Measurements from ENCODE around the gene ST6GALNAC4.

Gene ST6GALNAC4

DNA sequence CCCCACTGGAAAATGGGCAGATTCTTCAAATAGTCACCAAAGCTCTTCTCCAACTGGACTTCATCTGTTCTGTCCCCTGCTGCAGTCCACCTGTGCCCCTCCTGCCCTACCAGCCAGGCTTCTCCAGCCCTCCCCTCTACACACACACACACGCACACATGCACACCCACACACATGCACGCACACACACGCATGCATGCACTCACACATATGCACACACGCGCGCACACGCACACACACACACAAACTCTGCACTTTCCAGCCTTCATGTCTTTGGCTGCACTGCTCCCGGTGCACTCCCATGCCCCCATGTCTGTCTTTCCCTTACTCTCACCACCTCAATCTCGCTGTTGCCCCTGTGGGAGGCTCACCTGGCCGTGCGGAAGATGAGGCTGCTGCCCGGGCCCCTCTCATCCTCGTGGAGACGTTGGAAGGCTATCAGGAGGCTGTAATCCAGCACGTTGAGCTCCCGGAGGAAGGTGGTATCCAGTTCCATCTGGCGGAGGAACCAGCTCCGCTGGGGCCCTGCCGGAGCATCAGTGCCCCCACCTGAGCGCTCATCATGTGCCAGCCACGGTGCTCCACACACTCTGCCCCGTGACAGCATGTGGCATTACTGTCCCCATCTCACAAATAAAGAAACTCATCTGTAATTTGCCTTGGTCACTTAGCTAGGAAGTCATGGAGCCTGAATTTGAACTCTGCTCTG lies 8.0 kb upstream of the ST6GALNAC4 start:
- no peak overlapping the region for H3K27ac ChIP-seq (ENCODE audit: low read depth, low read length)
- no peak overlapping the region for H3K9ac ChIP-seq (ENCODE audit: low read length)
- H3K27me3 ChIP-seq (ENCODE audit: control insufficient read depth, insufficient read depth, low read length): peaks cover 14% of the 10 kb centered on the region
- no peak overlapping the region for H3K4me3 ChIP-seq (ENCODE audit: low read length)
- H3K4me1 ChIP-seq (ENCODE audit: control insufficient read depth, insufficient read depth, low read length): no peaks in the 10 kb centered on the region
- H3K36me3 ChIP-seq (ENCODE audit: control insufficient read depth, insufficient read depth, low read length): no peaks in the 10 kb centered on the region

DNA sequence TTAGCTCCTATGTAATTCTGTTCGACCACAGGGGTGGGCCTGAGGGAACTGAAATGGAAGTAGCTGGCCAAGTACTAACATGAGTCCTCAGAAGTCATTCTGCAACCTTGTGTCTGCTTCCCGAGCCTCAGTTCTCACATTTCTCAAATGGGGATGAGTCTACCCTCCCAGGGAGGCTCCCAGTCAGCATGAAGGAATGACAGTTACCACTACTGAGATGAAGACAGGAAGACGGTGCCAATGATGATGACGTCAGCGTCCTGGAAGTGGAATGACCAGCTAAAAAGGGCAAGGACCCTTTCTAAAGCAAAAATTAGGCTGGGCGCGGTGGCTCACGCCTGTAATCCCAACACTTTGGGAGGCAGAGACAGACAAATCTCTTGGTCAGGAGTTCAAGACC lies 6.9 kb upstream of the ST6GALNAC4 start:
- H3K9ac ChIP-seq (ENCODE audit: low read length): no peak overlapping the region
- no peak overlapping the region for H3K27ac ChIP-seq (ENCODE audit: low read depth, low read length)
- no peak overlapping the region for H3K4me3 ChIP-seq (ENCODE audit: low read length)
- peaks cover 14% of the 10 kb centered on the region for H3K27me3 ChIP-seq (ENCODE audit: control insufficient read depth, insufficient read depth, low read length)
- no peaks in the 10 kb centered on the region for H3K36me3 ChIP-seq (ENCODE audit: control insufficient read depth, insufficient read depth, low read length)
- no peaks in the 10 kb centered on the region for H3K4me1 ChIP-seq (ENCODE audit: control insufficient read depth, insufficient read depth, low read length)

- Histone ChIP-seq H3K36me3 (ENCODE audit: control insufficient read depth, insufficient read depth, low read length) (no peaks in the 10 kb centered on the region), H3K27me3 (ENCODE audit: control insufficient read depth, insufficient read depth, low read length) (peaks cover 14% of the 10 kb centered on the region), H3K27ac (ENCODE audit: low read depth, low read length) (no peak overlapping the region), H3K9ac (ENCODE audit: low read length) (no peak overlapping the region), H3K4me3 (ENCODE audit: low read length) (no peak overlapping the region), H3K4me1 (ENCODE audit: control insufficient read depth, insufficient read depth, low read length) (peaks cover 2% of the 10 kb centered on the region)
These were observed 6.2 kb upstream of the ST6GALNAC4 start for GRCh38 chr9:127923046-127923445.

DNA sequence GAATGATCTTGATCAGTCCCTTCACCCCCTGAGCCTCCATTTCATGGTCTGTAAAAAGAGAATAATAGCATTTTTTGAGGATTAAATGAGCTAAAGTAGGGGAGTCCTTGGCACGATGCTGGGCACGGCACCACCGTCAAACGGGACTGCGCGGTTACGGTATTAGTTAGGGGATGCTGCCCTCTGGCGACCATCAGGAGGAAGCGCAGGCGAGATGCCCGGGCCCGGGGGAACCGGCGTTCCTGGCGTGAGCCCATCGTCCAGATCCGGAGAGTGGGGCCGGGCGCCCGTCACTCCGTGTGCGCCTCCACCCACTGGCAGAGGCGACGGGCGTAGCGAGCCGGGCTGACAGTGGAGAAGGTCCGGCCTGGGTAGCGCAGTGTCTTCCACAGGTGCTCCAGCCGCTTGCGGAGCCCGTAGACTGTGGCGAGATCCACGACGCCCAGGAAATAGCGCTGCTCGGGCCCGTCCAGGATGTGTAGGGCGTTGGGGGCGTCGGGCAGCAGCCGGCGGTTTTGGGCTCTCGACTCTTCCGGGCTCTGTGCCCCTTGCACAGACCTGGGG lies 4.8 kb upstream of the ST6GALNAC4 start:
- Histone ChIP-seq H3K4me3 (ENCODE audit: low read length) (peak overlapping the region; percentile 22), H3K36me3 (ENCODE audit: control insufficient read depth, insufficient read depth, low read length) (no peaks in the 10 kb centered on the region), H3K4me1 (ENCODE audit: control insufficient read depth, insufficient read depth, low read length) (peaks cover 9% of the 10 kb centered on the region), H3K9ac (ENCODE audit: low read length) (no peak overlapping the region), H3K27me3 (ENCODE audit: control insufficient read depth, insufficient read depth, low read length) (peaks cover 10% of the 10 kb centered on the region), H3K27ac (ENCODE audit: low read depth, low read length) (no peak overlapping the region)

DNA sequence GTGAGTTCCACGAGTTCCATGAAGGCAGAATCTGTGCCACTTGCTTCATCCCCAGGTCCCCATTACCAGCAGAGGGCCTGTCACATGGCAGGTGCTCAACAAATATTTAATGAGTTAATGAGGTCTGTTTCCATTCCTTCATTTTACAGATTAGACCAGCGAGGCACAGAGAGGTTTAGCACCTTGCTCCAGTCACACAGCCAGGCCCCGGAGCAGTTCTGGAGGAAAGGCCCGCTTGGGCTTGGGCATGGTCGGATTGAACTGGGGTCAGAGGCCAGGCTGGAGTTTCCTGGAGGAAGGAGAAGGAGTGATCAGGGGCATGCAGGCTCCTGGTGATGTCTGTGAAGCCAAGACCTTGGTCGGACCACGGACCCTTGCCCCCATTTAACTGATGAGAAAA lies 4.0 kb upstream of the ST6GALNAC4 start:
- Histone ChIP-seq H3K27ac (ENCODE audit: low read depth, low read length) (no peak overlapping the region), H3K4me1 (ENCODE audit: control insufficient read depth, insufficient read depth, low read length) (peaks cover 13% of the 10 kb centered on the region), H3K9ac (ENCODE audit: low read length) (no peak overlapping the region), H3K27me3 (ENCODE audit: control insufficient read depth, insufficient read depth, low read length) (peaks cover 6% of the 10 kb centered on the region), H3K36me3 (ENCODE audit: control insufficient read depth, insufficient read depth, low read length) (no peaks in the 10 kb centered on the region), H3K4me3 (ENCODE audit: low read length) (no peak overlapping the region)

GRCh38 chr9:127919253-127919815 lies 2.5 kb upstream of the ST6GALNAC4 start:
- Histone ChIP-seq H3K27ac (ENCODE audit: low read depth, low read length) (no peak overlapping the region), H3K4me3 (ENCODE audit: low read length) (no peak overlapping the region), H3K36me3 (ENCODE audit: control insufficient read depth, insufficient read depth, low read length) (no peaks in the 10 kb centered on the region), H3K4me1 (ENCODE audit: control insufficient read depth, insufficient read depth, low read length) (peaks cover 13% of the 10 kb centered on the region), H3K9ac (ENCODE audit: low read length) (no peak overlapping the region), H3K27me3 (ENCODE audit: control insufficient read depth, insufficient read depth, low read length) (peaks cover 6% of the 10 kb centered on the region)

GRCh38 chr9:127918183-127919107 lies 1.6 kb upstream of the ST6GALNAC4 start:
- no peak overlapping the region for H3K4me3 ChIP-seq (ENCODE audit: low read length)
- peaks cover 13% of the 10 kb centered on the region for H3K4me1 ChIP-seq (ENCODE audit: control insufficient read depth, insufficient read depth, low read length)
- H3K9ac ChIP-seq (ENCODE audit: low read length): no peak overlapping the region
- peaks cover 6% of the 10 kb centered on the region for H3K27me3 ChIP-seq (ENCODE audit: control insufficient read depth, insufficient read depth, low read length)
- H3K36me3 ChIP-seq (ENCODE audit: control insufficient read depth, insufficient read depth, low read length): no peaks in the 10 kb centered on the region
- no peak overlapping the region for H3K27ac ChIP-seq (ENCODE audit: low read depth, low read length)

DNA sequence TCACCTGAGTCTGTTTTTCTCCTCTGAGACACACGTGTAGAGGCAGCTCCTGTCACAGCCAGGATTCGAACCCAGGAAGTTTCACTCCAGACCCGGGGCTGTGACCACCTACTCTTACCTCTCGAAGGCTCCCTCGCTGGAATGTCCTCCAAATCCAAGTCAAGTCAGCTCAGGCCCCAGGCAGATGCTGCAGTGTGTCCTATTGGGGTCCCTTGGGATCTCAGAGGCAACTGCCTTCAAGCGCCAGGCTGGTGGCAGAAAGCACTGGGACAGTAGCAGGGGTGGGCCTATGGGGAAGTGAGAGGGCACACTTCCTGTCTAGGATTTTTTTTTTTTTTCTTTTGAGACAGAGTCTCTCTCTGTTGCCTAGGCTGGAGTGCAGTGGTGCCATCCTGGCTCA lies 762 bp upstream of the ST6GALNAC4 start:
- no peak overlapping the region for H3K9ac ChIP-seq (ENCODE audit: low read length)
- peaks cover 4% of the 10 kb centered on the region for H3K27me3 ChIP-seq (ENCODE audit: control insufficient read depth, insufficient read depth, low read length)
- peaks cover 13% of the 10 kb centered on the region for H3K4me1 ChIP-seq (ENCODE audit: control insufficient read depth, insufficient read depth, low read length)
- H3K36me3 ChIP-seq (ENCODE audit: control insufficient read depth, insufficient read depth, low read length): no peaks in the 10 kb centered on the region
- no peak overlapping the region for H3K4me3 ChIP-seq (ENCODE audit: low read length)
- H3K27ac ChIP-seq (ENCODE audit: low read depth, low read length): peak overlapping the region; percentile 71

DNA sequence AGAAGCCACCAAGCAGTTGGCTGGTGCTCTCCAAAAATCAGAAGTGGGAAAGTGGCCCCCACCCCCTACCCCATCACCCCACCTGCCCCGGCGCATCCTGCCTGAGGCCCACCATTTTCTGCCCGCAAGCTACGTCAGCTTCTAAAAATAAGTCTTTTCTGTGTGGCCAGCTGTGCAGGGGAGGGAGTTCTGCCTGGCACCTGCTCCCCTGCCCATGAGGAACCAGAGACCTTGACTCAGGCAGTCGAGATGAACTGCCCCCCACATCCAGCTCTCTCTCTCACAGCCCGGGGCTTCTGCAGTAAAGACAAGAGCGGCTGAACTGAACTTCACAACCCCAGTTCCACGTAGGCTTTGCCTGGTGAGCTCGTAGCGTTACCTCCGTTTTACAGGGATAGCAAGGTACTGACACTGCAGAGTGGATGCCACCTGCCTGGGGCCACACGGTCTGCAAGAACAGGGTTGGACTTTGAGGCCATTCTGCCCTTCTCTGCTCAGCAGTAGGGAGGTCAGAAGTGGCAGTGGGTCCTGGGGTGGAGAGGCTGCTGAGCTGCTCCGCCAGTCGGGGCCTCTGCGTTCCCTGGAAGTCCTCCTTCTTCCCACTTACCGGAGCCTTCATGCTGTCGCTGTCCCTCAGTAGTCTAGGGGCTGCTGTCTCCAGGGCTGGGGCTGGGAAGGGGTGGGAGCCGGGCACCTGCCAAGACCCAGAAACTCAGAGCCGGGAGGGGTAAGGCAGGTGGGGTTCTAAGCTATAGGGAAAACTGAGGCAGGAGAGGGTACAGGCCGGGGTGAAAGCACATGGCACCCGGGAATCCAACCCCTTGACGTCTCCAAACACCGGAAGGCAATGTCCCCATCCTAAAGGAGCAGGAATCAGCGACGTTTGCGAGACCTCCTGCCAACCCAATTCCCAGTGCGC lies 781 bp downstream of the ST6GALNAC4 start:
- peak overlapping the region; percentile 43 for H3K9ac ChIP-seq (ENCODE audit: low read length)
- H3K4me3 ChIP-seq (ENCODE audit: low read length): peak overlapping the region; percentile 85
- peaks cover 6% of the 10 kb centered on the region for H3K36me3 ChIP-seq (ENCODE audit: control insufficient read depth, insufficient read depth, low read length)
- no peaks in the 10 kb centered on the region for H3K27me3 ChIP-seq (ENCODE audit: control insufficient read depth, insufficient read depth, low read length)
- H3K27ac ChIP-seq (ENCODE audit: low read depth, low read length): no peak overlapping the region
- peaks cover 13% of the 10 kb centered on the region for H3K4me1 ChIP-seq (ENCODE audit: control insufficient read depth, insufficient read depth, low read length)

DNA sequence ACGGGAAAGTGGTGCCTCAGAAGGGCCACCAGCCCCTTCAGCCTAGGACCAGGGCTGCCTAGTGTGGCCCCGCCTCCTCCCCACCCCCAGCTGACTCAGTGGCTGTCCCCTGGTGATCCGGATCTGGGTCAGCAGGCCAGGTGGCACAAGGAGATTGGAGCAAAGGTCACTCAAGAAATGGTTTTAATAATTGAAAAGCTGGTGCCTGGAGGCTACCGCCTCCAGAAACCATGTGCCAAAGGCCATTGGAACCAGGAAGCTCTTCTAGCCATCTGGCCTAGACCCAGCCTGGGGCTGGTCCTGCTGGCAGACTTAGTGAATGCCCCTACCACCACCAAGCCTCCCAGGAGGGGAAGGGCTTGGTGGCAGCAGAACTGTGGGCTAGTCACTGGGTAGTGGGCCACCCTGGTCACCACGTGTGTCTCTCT lies 1.5 kb downstream of the ST6GALNAC4 start:
- H3K27me3 ChIP-seq (ENCODE audit: control insufficient read depth, insufficient read depth, low read length): no peaks in the 10 kb centered on the region
- H3K4me1 ChIP-seq (ENCODE audit: control insufficient read depth, insufficient read depth, low read length): peaks cover 13% of the 10 kb centered on the region
- H3K9ac ChIP-seq (ENCODE audit: low read length): no peak overlapping the region
- no peak overlapping the region for H3K27ac ChIP-seq (ENCODE audit: low read depth, low read length)
- no peak overlapping the region for H3K4me3 ChIP-seq (ENCODE audit: low read length)
- peaks cover 9% of the 10 kb centered on the region for H3K36me3 ChIP-seq (ENCODE audit: control insufficient read depth, insufficient read depth, low read length)

DNA sequence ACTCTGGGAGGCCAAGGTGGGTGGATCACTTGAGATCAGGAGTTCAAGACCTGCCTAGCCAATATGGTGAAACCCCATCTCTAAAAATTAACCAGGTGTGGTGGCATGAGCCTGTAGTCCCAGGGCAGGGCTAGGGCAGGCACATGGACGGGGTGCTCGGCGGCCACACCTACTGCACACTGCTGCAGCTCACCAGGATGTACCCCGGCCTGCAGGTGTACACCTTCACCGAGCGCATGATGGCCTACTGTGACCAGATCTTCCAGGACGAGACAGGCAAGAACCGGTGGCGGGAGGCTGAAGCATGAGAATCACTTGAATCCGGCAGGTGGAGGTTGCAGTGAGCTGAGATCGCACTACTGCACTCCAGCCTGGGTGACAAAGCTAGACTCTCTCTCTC lies 3.2 kb downstream of the ST6GALNAC4 start:
- Histone ChIP-seq H3K4me1 (ENCODE audit: control insufficient read depth, insufficient read depth, low read length) (peaks cover 13% of the 10 kb centered on the region), H3K9ac (ENCODE audit: low read length) (no peak overlapping the region), H3K4me3 (ENCODE audit: low read length) (no peak overlapping the region), H3K27me3 (ENCODE audit: control insufficient read depth, insufficient read depth, low read length) (no peaks in the 10 kb centered on the region), H3K27ac (ENCODE audit: low read depth, low read length) (no peak overlapping the region), H3K36me3 (ENCODE audit: control insufficient read depth, insufficient read depth, low read length) (peaks cover 9% of the 10 kb centered on the region)
